HEK293 (cell line): ENCODE measurements around the gene DMD.

Source experiments
- CTCF ChIA-PET: fragments of 350-600 bp; formaldehyde crosslinking; extraction: SDS; loops from one replicate; lab custom pipeline; 2021; ENCODE audit warnings: antibody characterized with exemption; lab: Yijun Ruan, JAX
- POLR2A ChIA-PET: fragments of 300-600 bp; formaldehyde crosslinking; extraction: SDS; loops from one replicate; lab custom pipeline; 2020; ENCODE audit warnings: antibody characterized with exemption, inconsistent platforms; lab: Yijun Ruan, JAX
- H3K27ac ChIP-seq: fragments of 200-500 bp; sonication (Bioruptor generic); 2 replicates; pipeline ENCODE4 v1.5.1; 2014; ENCODE audit warnings: low read depth, low read length, control low read depth, inconsistent platforms; ENCODE audit errors: extremely low read depth
- H3K36me3 ChIP-seq, 2 experiments: fragments of 200-500 bp in 1 of 2; sonication (Bioruptor generic) in 1 of 2; 1 replicate in 1 of 2; 2 replicates in 1 of 2; pipeline ENCODE4 v1.5.1; 2014 to 2017; ENCODE audit warnings: inconsistent platforms in 2 of 2, low read length in 2 of 2; ENCODE audit not compliant: control insufficient read depth in 2 of 2, insufficient read depth in 1 of 2
- H3K4me1 ChIP-seq: fragments of 200-500 bp; sonication (Bioruptor generic); 2 replicates; pipeline ENCODE4 v1.5.1; 2014; ENCODE audit warnings: mild to moderate bottlenecking, low read length, inconsistent platforms; ENCODE audit not compliant: control insufficient read depth, insufficient read depth
- H3K4me3 ChIP-seq: 2 replicates; pipeline ENCODE4 v1.5.1; 2011; ENCODE audit warnings: low read depth, mild to moderate bottlenecking, control low read depth, low read length, moderate library complexity
- H3K9me3 ChIP-seq: fragments of 200-500 bp; sonication (Bioruptor generic); 2 replicates; pipeline ENCODE4 v1.5.1; 2014; ENCODE audit warnings: low read depth, low read length, inconsistent platforms; ENCODE audit not compliant: control insufficient read depth, insufficient read depth
- FEZF1 ChIP-seq: fragments of 450-650 bp; formaldehyde crosslinking; IDR thresholded peaks from 2 replicates; pipeline ENCODE4 v1.5.1; 2016; ENCODE audit warnings: missing biosample characterization, missing genetic modification characterization
- GLI4 ChIP-seq: fragments of 450-650 bp; formaldehyde crosslinking; IDR thresholded peaks from 2 replicates; pipeline ENCODE4 v1.5.1; 2016; ENCODE audit warnings: missing biosample characterization, missing genetic modification characterization
- KLF10 ChIP-seq: fragments of 450-650 bp; IDR thresholded peaks from 2 replicates; pipeline ENCODE4 v1.5.1; 2018; ENCODE audit warnings: missing biosample characterization, mild to moderate bottlenecking, missing genetic modification characterization
- RBAK ChIP-seq: fragments of 450-650 bp; formaldehyde crosslinking; IDR thresholded peaks from 2 replicates; pipeline ENCODE4 v1.5.1; 2016; ENCODE audit warnings: missing biosample characterization, missing genetic modification characterization
- SP2 ChIP-seq: fragments of 450-650 bp; formaldehyde crosslinking; IDR thresholded peaks from 2 replicates; pipeline ENCODE4 v1.5.1; 2016; ENCODE audit warnings: missing biosample characterization, missing genetic modification characterization
- SP3 ChIP-seq: fragments of 450-650 bp; formaldehyde crosslinking; IDR thresholded peaks from 2 replicates; pipeline ENCODE4 v1.5.1; 2016; ENCODE audit warnings: missing biosample characterization, missing genetic modification characterization
- YY2 ChIP-seq: fragments of 450-650 bp; formaldehyde crosslinking; IDR thresholded peaks from 2 replicates; pipeline ENCODE4 v1.5.1; 2016; ENCODE audit warnings: missing biosample characterization, missing genetic modification characterization
- ZNF114 ChIP-seq: fragments of 450-650 bp; formaldehyde crosslinking; IDR thresholded peaks from 2 replicates; pipeline ENCODE4 v1.5.0; 2017; ENCODE audit warnings: missing biosample characterization, missing genetic modification characterization
- ZNF121 ChIP-seq: fragments of 450-650 bp; formaldehyde crosslinking; IDR thresholded peaks from 2 replicates; pipeline ENCODE4 v1.5.1; 2016; ENCODE audit warnings: missing biosample characterization, missing genetic modification characterization
- ZNF146 ChIP-seq: fragments of 450-650 bp; formaldehyde crosslinking; IDR thresholded peaks from 2 replicates; pipeline ENCODE4 v1.5.1; 2016; ENCODE audit warnings: missing biosample characterization, missing genetic modification characterization
- ZNF157 ChIP-seq: fragments of 450-650 bp; formaldehyde crosslinking; IDR thresholded peaks from 2 replicates; pipeline ENCODE4 v1.5.1; 2016; ENCODE audit warnings: missing biosample characterization, missing genetic modification characterization
- ZNF19 ChIP-seq: fragments of 450-650 bp; formaldehyde crosslinking; IDR thresholded peaks from 2 replicates; pipeline ENCODE4; 2016; ENCODE audit warnings: missing biosample characterization, missing genetic modification characterization, low read depth
- ZNF391 ChIP-seq: fragments of 450-650 bp; formaldehyde crosslinking; IDR thresholded peaks from 2 replicates; pipeline ENCODE4 v1.5.1; 2016; ENCODE audit warnings: low read depth, missing biosample characterization, missing genetic modification characterization, borderline replicate concordance
- ZNF585B ChIP-seq: fragments of 450-650 bp; formaldehyde crosslinking; IDR thresholded peaks from 2 replicates; pipeline ENCODE4 v1.5.1; 2016; ENCODE audit warnings: missing biosample characterization, missing genetic modification characterization
- ZNF660 ChIP-seq: fragments of 450-650 bp; IDR thresholded peaks from 2 replicates; pipeline ENCODE4 v1.5.1; 2018; ENCODE audit warnings: missing biosample characterization, mild to moderate bottlenecking, missing genetic modification characterization
- ZNF677 ChIP-seq: fragments of 450-650 bp; IDR thresholded peaks from 2 replicates; pipeline ENCODE4 v1.5.0; 2018; ENCODE audit warnings: missing biosample characterization, mild to moderate bottlenecking, missing genetic modification characterization, moderate library complexity
- ZNF701 ChIP-seq: fragments of 450-650 bp; formaldehyde crosslinking; IDR thresholded peaks from 2 replicates; pipeline ENCODE4 v1.5.1; 2016; ENCODE audit warnings: missing biosample characterization, missing genetic modification characterization
- TF ChIP-seq, protein P1 (sequence below): fragments of 450-650 bp; formaldehyde crosslinking; optimal IDR thresholded peaks from 2 replicates; pipeline ENCODE3; 2016; ENCODE audit warnings: missing biosample characterization, mild to moderate bottlenecking, missing genetic modification characterization
- TF ChIP-seq, protein P2 (sequence below): fragments of 450-650 bp; IDR thresholded peaks from 2 replicates; pipeline ENCODE4 v1.5.1; 2018; ENCODE audit warnings: missing biosample characterization, missing genetic modification characterization
- TF ChIP-seq, protein P3 (sequence below): IDR thresholded peaks from 2 replicates; pipeline ENCODE4 v1.6.1; 2011; ENCODE audit warnings: mild to moderate bottlenecking, low read depth, low read length, borderline replicate concordance
- TF ChIP-seq, protein P4 (sequence below): fragments of 450-650 bp; formaldehyde crosslinking; IDR thresholded peaks from 2 replicates; pipeline ENCODE4 v1.5.1; 2017; ENCODE audit warnings: missing biosample characterization, missing genetic modification characterization

Gene DMD

DNA sequence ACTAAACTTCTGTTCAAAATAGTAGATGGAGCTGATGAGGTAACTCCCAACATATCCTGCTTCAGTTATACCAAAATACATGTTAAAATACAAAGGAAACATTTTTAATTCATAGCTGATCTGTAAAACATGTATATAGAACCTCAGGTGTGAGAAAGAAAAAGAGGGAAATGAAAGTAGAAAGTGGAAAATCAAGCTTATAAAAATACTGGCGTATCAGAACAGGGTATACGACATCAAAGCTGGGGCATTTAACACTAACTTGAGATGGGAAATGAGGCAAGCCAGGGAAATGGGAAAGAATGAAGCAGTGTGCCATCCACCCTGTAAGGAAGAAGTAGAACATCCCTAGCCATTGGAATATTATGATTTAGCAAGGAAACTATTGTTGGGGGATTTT is 767.5 kb downstream of the DMD start:
- CTCF ChIA-PET: no interaction called here
- H3K9me3 ChIP-seq: no peaks in the 10 kb centered on the region

DNA sequence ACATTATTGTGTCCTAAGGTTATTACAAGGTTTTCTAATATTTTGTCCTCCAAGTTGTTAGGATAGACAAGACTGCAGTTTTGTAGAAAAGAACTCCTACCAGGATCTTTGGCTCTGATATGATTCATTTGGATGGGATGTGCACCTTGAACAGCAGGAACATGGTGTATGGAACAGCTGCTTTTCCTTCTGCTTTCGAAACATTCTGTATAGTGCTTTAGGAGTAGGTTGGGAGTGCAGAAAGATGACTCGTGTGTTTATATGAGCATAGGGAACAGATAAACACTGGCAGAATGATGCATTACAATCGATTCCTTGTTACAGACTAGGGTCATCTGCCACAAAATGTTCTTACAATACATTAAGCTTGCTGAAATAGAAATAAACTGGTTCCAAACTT is 790.1 kb downstream of the DMD start:
- CTCF ChIA-PET: no interaction called here
- POLR2A ChIA-PET: no interaction called here
- Histone ChIP-seq H3K36me3 (no peaks in the 10 kb centered on the region), H3K27ac (no peak overlapping the region), H3K4me1 (no peaks in the 10 kb centered on the region), H3K4me3 (no peak overlapping the region), H3K9me3 (no peaks in the 10 kb centered on the region)
- TF ChIP-seq YY2 (no peak), ZNF660 (tag by site-specific recombination) (no peak), ZNF146 (no peak), KLF10 (no peak), ZNF391 (no peak), ZNF677 (tag by site-specific recombination) (no peak), ZNF121 (tag by site-specific recombination) (no peak), GLI4 (tag by site-specific recombination) (no peak), FEZF1 (tag by site-specific recombination) (no peak), ZNF157 (no peak), ZNF701 (no peak), SP3 (no peak), RBAK (tag by site-specific recombination) (no peak), SP2 (no peak)
- TF ChIP-seq, protein P1, sequence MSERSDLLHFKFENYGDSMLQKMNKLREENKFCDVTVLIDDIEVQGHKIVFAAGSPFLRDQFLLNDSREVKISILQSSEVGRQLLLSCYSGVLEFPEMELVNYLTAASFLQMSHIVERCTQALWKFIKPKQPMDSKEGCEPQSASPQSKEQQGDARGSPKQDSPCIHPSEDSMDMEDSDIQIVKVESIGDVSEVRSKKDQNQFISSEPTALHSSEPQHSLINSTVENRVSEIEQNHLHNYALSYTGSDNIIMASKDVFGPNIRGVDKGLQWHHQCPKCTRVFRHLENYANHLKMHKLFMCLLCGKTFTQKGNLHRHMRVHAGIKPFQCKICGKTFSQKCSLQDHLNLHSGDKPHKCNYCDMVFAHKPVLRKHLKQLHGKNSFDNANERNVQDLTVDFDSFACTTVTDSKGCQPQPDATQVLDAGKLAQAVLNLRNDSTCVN (tag by site-specific recombination): no peak
- TF ChIP-seq, protein P2, sequence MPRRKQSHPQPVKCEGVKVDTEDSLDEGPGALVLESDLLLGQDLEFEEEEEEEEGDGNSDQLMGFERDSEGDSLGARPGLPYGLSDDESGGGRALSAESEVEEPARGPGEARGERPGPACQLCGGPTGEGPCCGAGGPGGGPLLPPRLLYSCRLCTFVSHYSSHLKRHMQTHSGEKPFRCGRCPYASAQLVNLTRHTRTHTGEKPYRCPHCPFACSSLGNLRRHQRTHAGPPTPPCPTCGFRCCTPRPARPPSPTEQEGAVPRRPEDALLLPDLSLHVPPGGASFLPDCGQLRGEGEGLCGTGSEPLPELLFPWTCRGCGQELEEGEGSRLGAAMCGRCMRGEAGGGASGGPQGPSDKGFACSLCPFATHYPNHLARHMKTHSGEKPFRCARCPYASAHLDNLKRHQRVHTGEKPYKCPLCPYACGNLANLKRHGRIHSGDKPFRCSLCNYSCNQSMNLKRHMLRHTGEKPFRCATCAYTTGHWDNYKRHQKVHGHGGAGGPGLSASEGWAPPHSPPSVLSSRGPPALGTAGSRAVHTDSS: no peak
- TF ChIP-seq, protein P3, sequence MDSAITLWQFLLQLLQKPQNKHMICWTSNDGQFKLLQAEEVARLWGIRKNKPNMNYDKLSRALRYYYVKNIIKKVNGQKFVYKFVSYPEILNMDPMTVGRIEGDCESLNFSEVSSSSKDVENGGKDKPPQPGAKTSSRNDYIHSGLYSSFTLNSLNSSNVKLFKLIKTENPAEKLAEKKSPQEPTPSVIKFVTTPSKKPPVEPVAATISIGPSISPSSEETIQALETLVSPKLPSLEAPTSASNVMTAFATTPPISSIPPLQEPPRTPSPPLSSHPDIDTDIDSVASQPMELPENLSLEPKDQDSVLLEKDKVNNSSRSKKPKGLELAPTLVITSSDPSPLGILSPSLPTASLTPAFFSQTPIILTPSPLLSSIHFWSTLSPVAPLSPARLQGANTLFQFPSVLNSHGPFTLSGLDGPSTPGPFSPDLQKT: no peak
- TF ChIP-seq, protein P4, sequence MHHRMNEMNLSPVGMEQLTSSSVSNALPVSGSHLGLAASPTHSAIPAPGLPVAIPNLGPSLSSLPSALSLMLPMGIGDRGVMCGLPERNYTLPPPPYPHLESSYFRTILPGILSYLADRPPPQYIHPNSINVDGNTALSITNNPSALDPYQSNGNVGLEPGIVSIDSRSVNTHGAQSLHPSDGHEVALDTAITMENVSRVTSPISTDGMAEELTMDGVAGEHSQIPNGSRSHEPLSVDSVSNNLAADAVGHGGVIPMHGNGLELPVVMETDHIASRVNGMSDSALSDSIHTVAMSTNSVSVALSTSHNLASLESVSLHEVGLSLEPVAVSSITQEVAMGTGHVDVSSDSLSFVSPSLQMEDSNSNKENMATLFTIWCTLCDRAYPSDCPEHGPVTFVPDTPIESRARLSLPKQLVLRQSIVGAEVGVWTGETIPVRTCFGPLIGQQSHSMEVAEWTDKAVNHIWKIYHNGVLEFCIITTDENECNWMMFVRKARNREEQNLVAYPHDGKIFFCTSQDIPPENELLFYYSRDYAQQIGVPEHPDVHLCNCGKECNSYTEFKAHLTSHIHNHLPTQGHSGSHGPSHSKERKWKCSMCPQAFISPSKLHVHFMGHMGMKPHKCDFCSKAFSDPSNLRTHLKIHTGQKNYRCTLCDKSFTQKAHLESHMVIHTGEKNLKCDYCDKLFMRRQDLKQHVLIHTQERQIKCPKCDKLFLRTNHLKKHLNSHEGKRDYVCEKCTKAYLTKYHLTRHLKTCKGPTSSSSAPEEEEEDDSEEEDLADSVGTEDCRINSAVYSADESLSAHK: no peak

More for the DNA sequence above, 767.5 kb downstream of the DMD start:
- Histone ChIP-seq H3K4me1 (no peaks in the 10 kb centered on the region), H3K27ac (no peak overlapping the region), H3K4me3 (no peak overlapping the region), H3K36me3 (no peaks in the 10 kb centered on the region)
- no peak for TF ChIP-seq ZNF19 (tag by site-specific recombination)
- TF ChIP-seq ZNF585B: no peak
- no peak for TF ChIP-seq ZNF114 (tag by site-specific recombination)
- POLR2A ChIA-PET: no interaction called here
